ENCODE results near the gene OR9A2.

The OR9A2 gene

GRCh38 chr7:143027032-143027431 lies at the start of gene OR9A2:
OR9A2 (minus strand) TSS chr7:143027132; CDS start chr7:143027132, 0 bp downstream.
- no peak for DNase-seq (ENCODE audit: low read depth)

- DNase-seq (ENCODE audit: low read depth), result no peak
Measured at GRCh38 chr7:143074141-143074540, 47.2 kb upstream of the OR9A2 start.

GRCh38 chr7:143073556-143073955 lies 46.6 kb upstream of the OR9A2 start:
- DNase-seq (ENCODE audit: low read depth), result no peak

DNA sequence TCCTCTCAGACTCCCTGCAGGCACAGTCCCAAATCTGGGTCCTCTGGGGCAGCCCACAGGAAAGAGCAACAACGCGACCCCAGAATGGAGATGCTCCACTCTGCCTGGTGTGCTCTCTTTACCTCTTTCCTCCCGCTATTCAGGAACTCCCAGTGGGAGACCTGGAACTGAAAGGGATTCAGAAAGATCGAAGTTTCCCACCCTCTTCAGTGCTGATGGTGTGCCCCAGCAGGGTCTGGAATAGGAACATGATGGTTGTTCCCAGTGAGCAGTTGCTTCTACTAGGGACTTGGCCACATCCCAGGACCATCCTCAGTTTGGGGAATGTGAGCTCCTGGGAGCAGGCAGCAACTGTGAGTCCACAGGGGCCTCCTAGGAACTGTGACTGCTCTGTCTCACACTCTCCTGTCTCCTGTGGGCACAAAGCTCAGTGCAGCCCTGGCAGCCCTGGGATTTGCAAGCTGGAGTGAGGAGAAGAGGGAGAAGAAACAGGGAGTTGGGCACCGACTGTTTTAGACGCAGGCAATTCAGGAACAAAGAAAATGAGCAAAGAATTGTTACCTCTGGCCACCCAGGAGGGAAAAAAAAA lies 43.1 kb upstream of the OR9A2 start:
- no peak for DNase-seq (ENCODE audit: low read depth)

GRCh38 chr7:143068446-143068845 lies 41.5 kb upstream of the OR9A2 start:
- no peak for DNase-seq (ENCODE audit: low read depth)

- DNase-seq (ENCODE audit: low read depth), result no peak
Measured at GRCh38 chr7:143063741-143064140, 36.8 kb upstream of the OR9A2 start.

GRCh38 chr7:143055754-143056153 lies 28.8 kb upstream of the OR9A2 start:
- no peak for DNase-seq (ENCODE audit: low read depth)

GRCh38 chr7:143054621-143055020 lies 27.7 kb upstream of the OR9A2 start:
- no peak for DNase-seq (ENCODE audit: low read depth)

DNA sequence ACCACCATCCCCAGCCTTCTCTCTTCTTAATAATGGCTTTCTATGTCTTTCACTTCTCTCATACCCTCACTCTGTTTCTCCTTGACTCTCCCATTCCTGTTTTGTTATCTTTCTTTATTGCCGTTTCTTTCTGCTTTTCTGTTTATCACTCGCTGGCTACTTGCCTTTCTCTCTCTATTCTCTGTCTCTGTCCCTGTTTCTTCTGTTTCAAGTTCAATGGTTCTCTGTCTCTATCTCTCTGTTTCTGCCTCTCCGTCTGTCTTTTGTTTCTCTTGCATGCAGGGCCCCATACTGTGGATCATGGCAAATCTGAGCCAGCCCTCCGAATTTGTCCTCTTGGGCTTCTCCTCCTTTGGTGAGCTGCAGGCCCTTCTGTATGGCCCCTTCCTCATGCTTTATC lies 25.1 kb upstream of the OR9A2 start, which contains the start of gene OR6V1:
OR6V1 (plus strand) TSS at position 301 of the 400 bp plus-strand sequence; CDS start at position 301, 0 bp downstream.
- no peak for DNase-seq (ENCODE audit: low read depth)

GRCh38 chr7:143050931-143051330 lies 24.0 kb upstream of the OR9A2 start:
- no peak for DNase-seq (ENCODE audit: low read depth)

DNA sequence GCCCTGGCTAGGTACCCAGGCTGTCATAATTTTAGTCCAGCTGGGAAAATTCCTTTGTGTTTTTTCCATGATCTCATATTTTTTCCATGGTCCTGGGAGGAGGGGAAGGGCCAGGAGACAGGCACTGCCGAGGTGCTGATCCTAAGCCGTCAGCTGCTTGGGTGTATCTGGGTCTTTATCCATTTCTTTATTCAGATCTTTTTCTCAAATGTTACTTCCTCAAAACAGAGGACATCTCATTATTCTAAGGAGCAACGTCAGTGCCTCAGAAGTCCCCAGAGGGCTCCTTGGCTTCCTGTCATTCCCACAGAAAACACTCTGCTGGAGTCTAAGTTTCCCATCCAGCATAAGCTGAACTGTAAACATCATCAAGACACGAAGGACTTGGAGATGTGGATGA lies 22.4 kb upstream of the OR9A2 start:
- DNase-seq (ENCODE audit: low read depth), result no peak

DNA sequence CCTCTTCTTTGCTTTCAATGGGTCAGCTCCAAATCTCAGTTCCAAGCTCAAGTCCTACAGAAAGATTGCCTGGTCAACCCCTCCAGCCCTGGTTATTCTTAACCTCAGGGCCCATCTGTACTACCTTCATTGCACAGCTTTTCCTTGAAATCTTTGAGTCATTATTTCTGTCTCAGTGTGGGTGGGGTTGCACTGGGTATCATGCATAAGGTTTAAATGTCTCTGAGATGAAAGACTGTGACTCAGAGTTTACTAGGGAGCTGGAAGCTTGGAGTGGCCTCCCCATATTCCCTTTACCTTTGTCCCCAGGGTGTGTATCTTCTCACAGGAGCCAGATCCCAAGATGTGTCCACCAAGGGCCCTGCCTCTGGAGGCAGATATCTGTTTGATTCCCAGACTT lies 21.9 kb upstream of the OR9A2 start:
- DNase-seq (ENCODE audit: low read depth), result no peak

- no peak for DNase-seq (ENCODE audit: low read depth)
Measured at GRCh38 chr7:143047326-143047725, 20.4 kb upstream of the OR9A2 start.

GRCh38 chr7:143046426-143046851 lies 19.5 kb upstream of the OR9A2 start:
- DNase-seq (ENCODE audit: low read depth), result no peak

DNA sequence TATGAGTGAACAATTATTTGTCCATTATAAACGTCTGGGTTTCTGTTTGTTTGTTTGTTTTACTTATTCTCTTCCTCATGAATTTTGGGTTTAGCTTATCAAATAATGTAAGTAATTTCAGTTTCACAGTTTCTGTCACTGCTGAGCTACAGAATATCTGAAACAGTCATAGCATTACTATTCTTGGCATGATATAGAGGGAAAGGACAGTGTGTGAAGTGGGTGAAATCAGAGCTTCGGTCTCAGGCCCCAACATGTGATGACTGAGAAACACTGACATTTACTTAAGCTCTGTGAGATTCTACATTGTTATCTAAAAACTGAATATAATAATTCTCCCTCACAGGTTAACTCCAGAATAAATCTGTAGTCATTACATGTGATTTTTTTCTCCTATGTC lies 16.5 kb upstream of the OR9A2 start:
- DNase-seq (ENCODE audit: low read depth), result no peak

DNA sequence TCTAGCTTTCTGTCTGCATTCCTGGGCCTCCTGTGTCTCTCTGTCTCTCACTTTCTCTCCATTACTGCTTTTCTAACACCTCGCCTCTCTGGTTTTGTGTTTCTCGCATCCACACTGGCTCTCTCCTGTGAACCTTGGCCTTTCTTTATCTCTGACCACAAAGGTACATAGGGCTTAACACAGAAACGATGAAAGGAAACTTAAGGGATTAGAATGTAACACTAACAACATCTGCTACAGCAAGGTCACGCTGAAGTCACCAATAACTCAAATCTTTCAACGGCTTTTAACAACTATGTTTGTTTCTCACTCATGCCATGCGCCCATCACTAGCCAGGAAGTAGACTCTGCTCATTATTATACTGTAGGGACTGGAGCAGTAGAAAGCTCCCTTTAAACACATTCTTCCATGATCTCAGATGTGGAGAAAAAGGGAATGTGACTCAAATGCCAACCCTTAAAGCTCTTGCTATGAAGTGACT lies 15.9 kb upstream of the OR9A2 start:
- DNase-seq (ENCODE audit: low read depth), result no peak

DNA sequence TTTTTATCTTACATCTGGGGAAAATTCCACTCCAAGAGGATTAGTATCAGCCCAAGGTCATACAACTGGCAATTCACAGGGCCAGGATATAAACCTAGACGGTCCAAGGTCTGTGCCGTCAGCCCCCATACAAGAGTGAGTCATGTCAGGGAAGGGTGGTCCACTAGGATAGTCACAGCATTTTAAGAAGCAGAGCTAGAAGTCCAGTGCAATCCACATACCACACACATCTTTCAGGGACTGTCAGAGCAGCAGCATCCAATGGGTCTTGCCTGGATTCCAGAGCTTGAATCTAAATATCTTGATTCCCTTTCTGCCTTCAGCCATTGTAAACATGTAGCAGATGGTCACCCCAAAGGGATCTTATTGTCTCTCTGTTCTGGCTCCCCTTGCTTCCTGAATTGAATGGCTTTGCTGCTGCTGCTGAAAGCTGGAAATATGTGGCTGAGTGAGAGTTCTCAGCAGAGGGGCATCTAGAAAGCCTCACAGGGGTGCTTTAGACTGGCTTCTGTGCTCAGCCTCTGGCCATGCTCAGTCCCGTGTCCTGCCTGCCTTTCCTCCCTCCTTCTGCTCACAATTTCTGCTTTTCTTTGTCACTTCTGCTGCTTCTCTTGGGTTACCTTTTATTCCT lies 15.3 kb upstream of the OR9A2 start:
- DNase-seq (ENCODE audit: low read depth), result no peak

DNA sequence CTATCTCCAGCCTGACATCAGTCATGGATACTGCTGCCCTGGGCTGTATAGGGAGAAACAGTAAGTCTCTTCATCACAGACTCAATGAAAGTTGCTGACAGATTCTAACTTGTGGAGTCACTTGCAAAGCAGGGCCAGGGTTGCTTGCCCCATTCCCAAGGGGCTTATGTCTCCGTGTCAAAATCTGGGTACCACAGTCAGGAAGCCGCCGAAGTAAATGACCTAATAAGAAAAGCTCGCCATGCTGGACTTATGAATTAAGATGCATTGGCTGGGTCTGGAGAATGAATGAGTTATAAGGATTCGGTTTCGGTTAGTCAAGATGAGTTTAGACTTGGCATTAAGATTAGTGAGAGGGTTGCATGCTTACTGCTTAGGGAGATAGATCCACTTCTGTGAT lies 14.4 kb upstream of the OR9A2 start:
- DNase-seq (ENCODE audit: low read depth), result no peak

- no peak for DNase-seq (ENCODE audit: low read depth)
Measured at GRCh38 chr7:143040209-143040715, 13.3 kb upstream of the OR9A2 start.

DNA sequence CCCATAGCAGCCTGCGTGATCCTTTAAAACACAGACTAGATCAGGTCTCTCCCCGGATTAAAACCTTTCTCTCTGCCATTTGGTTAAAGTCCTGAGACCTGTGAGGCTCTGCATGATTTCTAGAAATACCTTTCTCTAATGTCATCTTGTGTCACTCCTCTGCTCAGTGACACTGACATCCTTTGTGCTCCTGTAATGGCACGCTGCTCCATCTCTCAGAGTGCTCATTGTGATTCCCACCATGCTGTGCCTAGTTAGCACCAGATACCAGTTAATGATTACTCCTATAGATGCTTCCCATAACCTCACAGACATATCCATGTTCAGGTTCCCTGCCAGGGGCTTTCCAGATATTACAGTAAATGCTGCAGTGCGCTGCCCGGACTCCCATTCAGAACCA lies 11.7 kb upstream of the OR9A2 start:
- DNase-seq (ENCODE audit: low read depth), result no peak

DNA sequence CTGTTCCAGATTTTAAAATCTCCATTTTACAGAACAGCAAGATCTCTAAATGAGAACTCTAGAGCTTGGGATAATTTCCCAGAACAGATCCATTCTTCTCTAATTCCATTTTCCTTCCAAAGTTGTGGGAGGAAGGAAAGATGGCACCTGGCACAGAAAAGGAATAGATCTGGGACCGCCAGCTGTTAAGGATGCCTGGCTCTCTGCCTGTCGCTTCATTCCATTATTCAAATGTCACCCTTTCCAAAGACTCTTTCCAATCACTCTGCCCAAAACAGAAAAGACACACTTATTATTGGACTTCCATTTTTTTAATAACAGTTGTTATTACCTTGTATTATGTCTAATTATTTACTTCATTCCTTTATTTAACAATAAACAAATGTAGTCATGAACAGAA lies 751 bp upstream of the OR9A2 start:
- DNase-seq (ENCODE audit: low read depth), result no peak

- DNase-seq (ENCODE audit: low read depth), result no peak
Measured at GRCh38 chr7:143025371-143025770, 1.6 kb downstream of the OR9A2 start.

DNA sequence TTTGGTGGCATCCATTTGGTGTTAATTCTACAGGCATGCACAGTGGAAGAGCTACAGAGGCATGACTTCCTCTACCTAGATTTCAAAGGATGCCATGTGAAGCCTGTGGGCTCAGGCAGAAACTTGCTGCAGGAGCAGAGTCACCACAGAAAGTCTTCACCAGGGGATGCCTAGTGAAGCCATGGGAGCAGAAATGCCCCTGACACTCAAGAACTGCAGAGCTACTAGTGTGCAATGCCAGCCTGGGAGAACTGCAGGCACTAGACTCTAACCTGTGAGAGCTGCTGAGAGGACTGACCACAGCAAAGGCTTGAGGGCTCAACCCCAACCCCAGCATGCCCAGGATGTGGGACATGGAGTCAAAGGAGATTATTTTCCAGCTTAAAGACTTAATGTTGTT lies 3.9 kb downstream of the OR9A2 start:
- DNase-seq (ENCODE audit: low read depth), result no peak

DNA sequence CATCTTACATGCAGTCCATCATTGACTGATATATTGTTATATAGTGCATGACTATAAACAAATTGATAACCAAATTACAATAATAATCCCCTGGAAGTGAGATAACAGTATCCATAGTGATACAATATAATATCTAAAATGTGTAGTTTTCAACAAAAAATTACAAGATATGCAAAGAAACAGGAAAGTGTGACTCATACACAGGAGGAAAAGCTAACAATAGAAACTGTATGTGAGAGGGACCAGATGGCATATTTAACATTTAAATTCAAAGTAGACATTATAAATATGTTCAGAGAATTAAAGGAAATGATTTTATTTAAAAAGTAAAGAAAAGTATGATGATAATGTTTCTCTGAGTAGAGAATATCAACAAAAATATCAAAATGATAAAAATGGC lies 8.0 kb downstream of the OR9A2 start:
- no peak for DNase-seq (ENCODE audit: low read depth)
